Pons (tissue), 1 donor: Measurements from ENCODE around the gene DLGAP1.

ENCODE experiments used
- DNase-seq: peaks from one replicate; pipeline ENCODE4 v3.0.0-alpha.2; 2016; ENCODE audit warnings: low spot score

The DLGAP1 gene

GRCh38 chr18:3466045-3466444 lies 989.1 kb downstream of the DLGAP1 start:
- no peak for DNase-seq

GRCh38 chr18:3463051-3463450 lies 992.1 kb downstream of the DLGAP1 start:
- DNase-seq = no peak

- DNase-seq = no peak
Measured at GRCh38 chr18:3461704-3462103, 993.4 kb downstream of the DLGAP1 start.

GRCh38 chr18:3460823-3461398 lies 994.2 kb downstream of the DLGAP1 start:
- DNase-seq = no peak

GRCh38 chr18:3458952-3459853 lies 995.9 kb downstream of the DLGAP1 start:
- peak; percentile 82 for DNase-seq

GRCh38 chr18:3458378-3458777 lies 996.7 kb downstream of the DLGAP1 start:
- no peak for DNase-seq

GRCh38 chr18:3457261-3457724 lies 997.8 kb downstream of the DLGAP1 start:
- no peak for DNase-seq

GRCh38 chr18:3456686-3457069 lies 998.4 kb downstream of the DLGAP1 start:
- DNase-seq = no peak

GRCh38 chr18:3455907-3456685 lies 999.0 kb downstream of the DLGAP1 start:
- DNase-seq = no peak

- no peak for DNase-seq
Measured at GRCh38 chr18:3455090-3455635, 999.9 kb downstream of the DLGAP1 start.

- peak; percentile 76 for DNase-seq
Measured at GRCh38 chr18:3454365-3455089, 1000.6 kb downstream of the DLGAP1 start.

- DNase-seq = peak; percentile 62
Measured at GRCh38 chr18:3453540-3454364, 1001.4 kb downstream of the DLGAP1 start.

- no peak for DNase-seq
Measured at GRCh38 chr18:3452750-3453539, 1002.2 kb downstream of the DLGAP1 start.

- DNase-seq = peak; percentile 35
Measured at GRCh38 chr18:3451989-3452749, 1002.9 kb downstream of the DLGAP1 start.

GRCh38 chr18:3451183-3451988 lies 1003.7 kb downstream of the DLGAP1 start:
- DNase-seq = peak; percentile 90

- no peak for DNase-seq
Measured at GRCh38 chr18:3450799-3451182, 1004.3 kb downstream of the DLGAP1 start.

- DNase-seq = peak; percentile 64
Measured at GRCh38 chr18:3450012-3450798, 1004.9 kb downstream of the DLGAP1 start, which contains the start of gene TGIF1. Gene TGIF1 (plus strand): TSS chr18:3450172. CDS start chr18:3450490, 318 bp downstream.
